HG03280 (cell line): ENCODE data around the gene AP5Z1.

Experiments used
- ATAC-seq: cut with Tn5 transposase; IDR thresholded peaks from one replicate; pipeline ENCODE4 v1.9.1; 2021; ENCODE audit warnings: mild to moderate bottlenecking, moderate library complexity; ENCODE audit not compliant: unreplicated experiment

The AP5Z1 gene

DNA sequence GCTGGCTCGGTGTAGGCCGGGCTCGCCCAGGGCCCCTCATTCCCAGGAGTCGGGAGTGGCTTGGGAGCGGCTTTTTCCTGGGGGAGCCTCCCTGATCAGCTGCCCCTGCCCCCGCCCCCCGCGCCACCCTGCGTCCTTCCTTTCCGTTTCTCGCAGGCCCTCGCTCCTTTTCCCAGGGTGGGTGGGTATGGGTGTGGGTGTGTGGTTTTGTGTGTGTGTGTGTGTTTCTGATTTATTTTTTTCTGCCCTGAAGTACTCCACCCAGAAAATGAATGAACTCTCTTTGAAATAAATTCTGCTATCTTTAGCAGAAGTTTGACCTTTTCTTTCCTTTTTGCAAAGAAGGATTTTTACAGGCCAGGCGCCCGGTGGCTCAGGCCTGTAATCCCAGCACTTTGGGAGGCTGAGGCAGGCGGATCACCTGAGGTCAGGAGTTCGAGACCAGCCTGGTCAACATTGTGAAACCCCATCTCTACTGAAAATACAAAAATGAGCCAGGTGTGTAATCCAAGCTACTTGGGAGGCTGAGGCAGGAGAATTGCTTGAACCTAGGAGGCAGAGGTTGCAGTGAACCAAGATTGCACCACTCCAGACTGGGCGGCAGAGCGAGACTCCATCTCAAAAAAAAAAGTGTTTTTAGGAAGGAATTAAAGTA lies 30.0 kb upstream of the AP5Z1 start:
- ATAC-seq = no peak

DNA sequence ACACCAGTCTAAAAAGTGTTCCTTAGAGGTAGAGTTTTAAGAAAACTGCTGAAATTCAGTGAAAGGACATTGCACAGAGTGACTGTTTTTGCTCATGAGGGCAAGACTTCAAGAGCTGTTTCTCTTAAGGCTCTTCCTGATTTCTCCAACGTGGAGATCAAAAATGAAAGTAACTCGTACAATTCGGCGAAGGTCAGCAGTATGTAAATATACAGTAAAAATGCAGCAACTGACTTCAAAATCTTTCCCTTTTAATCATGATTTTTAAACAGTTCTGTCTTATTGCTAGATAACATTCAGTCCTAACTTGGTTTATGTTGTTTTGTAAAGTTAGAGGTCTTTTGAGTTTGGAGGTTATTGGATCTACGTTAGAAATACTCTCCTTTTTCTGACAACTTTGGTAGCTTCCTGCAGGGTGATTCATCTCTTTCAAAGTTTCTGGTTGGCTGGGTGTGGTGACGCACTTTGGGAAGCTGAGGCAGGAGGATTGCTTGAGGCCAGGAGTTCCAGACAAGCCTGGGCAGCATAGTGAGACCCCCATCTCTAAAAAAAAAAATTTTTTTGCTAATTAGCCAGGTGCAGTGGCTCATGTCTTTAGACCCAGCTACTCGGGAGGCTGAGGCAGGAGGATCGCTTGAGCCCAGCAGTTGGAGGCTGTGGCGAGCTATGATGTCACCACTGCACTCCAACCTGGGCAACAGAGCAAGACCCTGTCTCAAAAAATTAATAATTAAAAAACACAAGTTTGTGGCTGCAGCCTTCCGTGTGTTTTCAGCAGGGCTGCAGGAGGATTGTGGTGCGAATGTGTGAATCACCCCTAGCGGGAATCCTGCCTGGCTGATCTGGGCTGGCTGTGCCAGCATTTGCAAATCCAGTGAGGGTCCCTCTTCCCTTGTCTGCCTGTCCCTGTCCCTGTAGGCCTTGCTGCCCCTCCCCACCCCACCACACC lies 29.2 kb upstream of the AP5Z1 start:
- ATAC-seq = no peak

DNA sequence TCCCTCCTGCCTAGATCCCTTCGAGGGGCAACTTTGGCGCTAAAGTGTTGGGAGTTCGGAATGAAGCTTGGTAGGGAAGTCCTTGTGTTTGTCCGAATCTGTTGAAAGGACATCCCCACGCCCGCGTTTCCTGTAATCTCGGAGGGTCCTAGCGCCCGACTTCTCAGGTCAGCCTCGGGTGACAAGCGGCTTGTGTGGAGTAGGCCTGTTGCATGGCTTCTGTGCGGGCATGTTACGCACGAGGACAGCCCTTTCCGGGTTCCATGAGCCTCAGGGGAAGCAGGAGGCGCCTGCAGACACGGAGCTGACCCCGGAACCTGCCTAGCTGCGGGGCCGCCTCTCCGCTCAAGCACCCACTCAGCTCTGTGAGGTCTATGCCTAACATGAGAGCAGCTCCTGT lies 28.4 kb upstream of the AP5Z1 start:
- ATAC-seq = no peak

DNA sequence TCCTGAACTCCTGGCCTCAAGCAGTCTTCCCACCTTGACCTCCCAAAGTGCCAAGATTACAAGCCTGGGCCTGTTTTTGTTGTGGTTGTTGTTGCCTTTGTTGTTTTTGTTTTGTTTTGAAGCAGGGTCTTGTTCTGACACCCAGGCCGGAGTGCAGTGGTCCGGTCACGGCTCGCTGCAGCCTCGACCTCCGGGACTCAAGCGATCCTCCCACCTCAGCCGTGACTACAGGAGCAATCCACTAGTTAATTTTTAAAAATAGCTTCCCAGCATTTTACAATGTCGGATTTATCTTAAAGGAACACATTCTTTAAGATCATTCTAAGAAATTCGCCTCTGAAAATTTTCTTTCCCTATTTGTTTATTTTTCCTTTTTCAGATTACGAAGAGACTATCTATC lies 27.7 kb upstream of the AP5Z1 start:
- no peak for ATAC-seq

DNA sequence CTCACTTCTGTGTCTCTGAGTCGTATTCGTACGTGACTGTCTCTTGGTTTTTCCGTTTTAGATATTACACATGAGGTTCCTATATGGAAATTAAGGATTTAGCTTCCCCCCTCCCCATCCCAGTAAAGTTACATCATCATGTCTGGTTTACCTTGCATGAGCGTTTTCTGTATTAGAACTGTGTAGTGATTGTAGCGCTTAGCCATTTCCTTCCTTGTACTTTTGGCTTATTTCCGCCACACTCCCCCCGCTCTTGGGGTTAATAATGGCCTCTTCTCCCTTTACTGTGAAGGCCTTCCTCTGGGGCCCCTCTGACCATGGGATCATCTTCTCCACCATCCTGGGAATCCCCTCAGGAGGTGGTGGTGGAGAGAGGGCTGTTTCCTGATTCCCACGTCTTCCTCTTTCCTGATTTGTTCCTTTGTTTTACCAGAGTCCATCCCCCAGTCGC lies 27.2 kb upstream of the AP5Z1 start:
- no peak for ATAC-seq

DNA sequence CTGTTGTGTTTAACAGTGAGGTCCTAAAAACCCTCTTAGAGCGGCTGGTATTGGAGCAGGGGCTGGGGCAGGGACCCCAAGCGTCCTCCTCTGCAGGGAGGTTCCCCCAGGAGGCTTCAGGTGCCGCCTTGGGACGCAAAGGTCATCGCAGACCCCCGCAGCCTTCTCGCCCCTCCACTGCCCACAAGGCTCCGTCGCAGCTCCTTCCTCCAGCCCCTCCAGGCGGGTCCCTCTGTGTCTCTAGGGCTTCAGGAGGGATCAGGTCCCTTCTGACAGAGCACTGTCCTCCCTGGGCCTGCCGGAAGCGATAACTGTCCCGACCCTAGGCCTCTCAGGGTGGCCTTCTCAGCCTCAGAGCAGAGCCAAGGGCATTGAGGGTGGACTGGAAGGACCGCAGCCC lies 26.1 kb upstream of the AP5Z1 start:
- no peak for ATAC-seq

DNA sequence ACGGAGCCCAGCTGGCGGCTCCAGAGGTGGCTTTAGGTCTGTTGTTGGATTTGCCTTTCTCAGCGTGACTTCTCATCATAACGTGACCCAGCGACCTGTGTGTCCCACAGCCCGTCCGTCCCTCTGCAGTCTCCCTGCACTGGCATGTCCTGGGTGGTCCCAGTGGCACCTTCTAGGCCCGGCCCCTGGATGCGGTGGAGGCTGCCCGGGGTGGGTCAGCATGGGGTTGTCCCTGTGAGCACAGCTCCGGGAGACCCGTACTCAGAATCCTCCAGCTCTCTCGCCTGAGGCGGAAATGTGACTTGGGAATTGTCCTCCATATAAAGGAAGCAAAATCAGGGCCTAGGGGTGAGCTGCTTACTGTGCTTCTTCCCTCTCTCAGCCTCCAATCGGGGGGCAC lies 25.6 kb upstream of the AP5Z1 start:
- no peak for ATAC-seq

DNA sequence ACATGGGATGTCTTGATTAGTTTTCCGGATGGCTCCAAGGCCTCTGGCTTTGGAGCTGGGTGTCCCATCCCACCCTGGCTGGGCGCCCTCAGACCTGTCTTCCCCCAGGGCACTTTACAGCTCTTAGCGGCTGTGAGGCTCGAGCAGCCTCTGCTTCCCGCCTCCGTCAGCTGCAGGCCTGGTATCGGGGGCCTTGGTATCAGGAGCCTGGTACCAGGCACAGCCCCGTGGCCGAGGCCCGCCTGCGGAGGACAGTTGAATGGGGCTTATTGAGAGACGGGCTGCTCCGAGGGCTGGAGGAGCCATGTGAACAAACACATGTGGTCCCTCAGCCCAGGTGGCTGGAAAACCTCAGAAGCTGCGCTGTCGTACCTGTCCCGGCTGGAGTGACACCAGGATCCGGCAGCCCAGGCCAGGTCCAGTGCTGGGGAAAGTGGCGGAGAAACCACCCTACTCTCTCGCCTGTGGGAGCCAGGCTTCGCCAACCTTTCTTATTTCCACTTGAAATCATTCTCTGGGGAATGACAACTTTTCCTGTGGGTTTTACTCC lies 23.9 kb upstream of the AP5Z1 start:
- ATAC-seq = no peak

DNA sequence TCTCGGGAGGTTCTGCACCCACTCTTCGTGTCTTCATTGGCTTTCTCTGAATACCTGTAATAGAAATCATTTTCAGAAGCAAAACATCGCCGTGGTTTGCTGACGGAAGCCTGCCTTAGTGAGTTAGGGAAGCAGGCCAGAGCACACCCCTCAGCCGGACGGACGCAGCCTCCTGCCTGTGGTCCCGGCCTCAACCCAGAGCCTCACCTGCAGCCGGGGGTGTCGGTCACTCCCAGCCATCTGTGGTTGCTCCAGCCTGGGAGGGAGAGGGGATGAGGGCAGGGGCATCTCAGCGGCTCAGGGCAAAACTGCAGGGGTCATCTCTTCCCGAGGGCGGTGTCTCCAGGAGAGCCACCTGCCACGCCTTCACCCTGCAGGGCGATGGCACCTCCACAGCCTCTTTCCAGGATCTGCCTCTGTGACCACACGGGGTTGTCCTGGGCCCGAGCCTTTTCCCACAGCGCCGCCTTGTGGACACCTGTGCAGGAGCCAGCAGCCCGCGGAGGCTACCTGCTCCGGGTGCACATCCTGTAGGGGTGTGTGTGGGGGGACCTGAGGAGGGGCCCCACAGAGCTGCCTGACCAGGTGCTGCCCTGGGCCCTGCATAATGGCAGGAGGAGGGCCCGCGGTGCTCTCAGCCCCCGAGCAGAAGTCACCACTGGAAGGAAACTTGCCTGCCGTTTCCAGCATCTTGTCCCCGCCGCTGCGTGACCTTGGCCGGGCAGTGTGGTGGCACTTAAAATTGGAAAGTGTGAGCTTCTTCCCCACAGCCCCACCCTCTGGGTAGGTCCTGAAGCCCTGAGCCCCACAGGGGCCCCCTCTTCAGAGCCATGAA lies 21.6 kb upstream of the AP5Z1 start:
- ATAC-seq = peak; percentile 84

DNA sequence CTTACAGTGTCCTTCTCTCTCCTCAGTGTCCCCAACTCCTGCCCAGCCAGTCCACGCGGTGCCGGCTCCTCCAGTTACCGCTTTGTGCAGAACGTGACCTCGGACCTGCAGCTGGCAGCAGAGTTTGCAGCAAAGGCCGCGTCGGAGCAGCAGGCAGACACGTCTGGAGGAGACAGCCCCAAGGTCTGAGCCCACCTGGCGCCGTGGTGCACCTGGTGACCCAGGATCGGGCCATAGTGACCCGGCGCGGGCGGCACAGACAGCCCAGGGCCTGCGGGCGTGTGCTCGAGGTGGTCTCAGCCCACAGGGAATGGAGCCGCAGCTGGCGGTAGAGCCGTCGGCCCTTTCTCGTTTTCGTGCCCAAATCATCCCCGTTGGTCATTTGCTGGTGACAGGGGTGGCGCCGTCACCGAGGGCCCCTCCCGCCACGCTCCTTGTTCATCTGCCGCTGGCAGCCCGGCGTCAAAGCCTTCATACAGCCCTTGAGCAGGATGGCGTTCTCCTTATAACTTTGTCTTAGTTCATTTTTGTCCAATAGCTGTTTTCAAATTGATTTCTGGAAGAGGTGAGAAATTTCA lies 20.9 kb upstream of the AP5Z1 start:
- ATAC-seq = no peak

DNA sequence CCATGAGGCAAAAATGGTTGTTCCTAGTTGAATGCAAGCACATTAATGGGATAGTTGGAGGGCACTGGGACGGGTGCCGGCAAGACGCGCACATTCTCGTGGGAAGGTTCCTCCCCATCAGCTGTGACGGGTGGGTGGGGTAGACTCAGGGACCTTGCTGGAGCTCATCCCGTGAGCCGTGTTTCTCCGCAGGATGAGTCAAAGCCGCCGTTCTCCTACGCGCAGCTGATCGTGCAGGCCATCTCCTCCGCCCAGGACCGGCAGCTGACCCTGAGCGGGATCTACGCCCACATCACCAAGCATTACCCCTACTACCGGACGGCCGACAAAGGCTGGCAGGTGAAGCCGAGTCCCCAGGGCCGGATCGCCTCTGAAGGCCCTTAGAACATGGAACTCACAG lies 20.4 kb upstream of the AP5Z1 start:
- no peak for ATAC-seq

DNA sequence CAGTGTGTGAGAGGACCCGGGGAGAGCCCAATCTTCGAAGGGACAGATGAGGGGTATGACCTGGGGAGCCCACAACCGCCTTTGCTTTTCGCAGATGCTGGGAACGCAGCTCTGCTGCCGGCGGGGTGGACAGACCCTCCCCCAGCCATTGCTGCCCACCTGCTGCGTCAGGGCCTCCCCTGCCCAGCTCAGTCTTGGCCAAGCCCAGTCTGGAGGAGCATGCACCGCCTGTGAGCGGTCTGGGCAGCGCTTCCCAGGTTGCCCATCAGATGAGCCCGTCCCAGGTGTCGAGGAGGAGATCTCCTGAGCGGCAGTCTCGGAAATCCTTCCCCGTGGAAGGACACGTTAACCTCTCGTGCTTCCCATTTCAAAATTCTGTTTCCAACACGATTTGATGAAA lies 17.3 kb upstream of the AP5Z1 start:
- ATAC-seq = no peak

DNA sequence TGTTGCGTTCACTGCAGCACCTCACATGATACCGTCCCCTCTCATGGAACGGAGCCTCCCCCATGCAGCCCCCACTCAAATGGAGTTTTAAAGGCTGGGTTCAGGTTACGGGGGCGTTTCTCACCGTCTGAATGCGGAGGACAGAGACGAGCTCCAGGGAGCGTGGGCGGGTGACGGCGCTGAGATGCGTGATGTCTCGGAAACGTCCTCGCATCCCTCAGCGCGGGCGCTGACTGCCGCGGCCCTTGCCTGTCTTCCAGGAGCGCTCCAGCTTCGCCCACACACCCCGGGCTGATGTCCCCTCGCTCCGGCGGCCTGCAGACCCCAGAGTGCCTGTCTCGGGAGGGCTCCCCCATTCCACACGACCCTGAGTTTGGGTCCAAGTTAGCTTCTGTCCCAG lies 16.6 kb upstream of the AP5Z1 start:
- ATAC-seq = no peak

DNA sequence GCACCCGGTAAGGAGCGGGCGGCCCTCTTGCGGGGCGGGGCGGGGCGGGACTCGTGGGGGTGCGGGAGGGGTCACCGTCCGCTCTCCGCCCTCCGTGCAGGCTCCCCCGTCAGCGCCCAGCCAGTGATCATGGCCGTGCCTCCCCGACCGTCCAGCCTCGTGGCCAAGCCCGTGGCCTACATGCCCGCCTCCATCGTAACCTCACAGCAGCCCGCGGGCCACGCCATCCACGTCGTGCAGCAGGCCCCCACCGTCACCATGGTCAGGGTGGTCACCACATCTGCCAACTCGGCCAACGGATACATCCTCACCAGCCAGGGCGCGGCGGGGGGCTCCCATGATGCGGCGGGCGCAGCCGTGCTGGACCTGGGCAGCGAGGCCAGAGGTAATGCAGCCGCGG lies 16.2 kb upstream of the AP5Z1 start:
- no peak for ATAC-seq

DNA sequence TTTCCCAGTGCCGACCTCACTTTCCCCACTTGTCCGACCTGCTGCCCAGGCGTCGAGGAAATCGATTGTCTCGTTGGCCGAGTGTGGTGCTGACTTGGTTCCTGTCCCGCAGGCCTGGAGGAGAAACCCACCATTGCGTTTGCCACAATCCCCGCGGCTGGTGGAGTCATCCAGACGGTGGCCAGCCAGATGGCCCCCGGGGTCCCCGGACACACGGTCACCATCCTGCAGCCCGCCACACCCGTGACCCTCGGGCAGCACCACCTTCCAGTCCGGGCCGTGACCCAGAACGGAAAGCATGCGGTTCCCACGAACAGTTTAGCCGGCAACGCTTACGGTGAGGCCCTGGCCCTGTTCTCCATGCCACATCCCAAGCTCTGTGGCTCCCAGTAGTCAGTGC lies 14.5 kb upstream of the AP5Z1 start:
- ATAC-seq = no peak

DNA sequence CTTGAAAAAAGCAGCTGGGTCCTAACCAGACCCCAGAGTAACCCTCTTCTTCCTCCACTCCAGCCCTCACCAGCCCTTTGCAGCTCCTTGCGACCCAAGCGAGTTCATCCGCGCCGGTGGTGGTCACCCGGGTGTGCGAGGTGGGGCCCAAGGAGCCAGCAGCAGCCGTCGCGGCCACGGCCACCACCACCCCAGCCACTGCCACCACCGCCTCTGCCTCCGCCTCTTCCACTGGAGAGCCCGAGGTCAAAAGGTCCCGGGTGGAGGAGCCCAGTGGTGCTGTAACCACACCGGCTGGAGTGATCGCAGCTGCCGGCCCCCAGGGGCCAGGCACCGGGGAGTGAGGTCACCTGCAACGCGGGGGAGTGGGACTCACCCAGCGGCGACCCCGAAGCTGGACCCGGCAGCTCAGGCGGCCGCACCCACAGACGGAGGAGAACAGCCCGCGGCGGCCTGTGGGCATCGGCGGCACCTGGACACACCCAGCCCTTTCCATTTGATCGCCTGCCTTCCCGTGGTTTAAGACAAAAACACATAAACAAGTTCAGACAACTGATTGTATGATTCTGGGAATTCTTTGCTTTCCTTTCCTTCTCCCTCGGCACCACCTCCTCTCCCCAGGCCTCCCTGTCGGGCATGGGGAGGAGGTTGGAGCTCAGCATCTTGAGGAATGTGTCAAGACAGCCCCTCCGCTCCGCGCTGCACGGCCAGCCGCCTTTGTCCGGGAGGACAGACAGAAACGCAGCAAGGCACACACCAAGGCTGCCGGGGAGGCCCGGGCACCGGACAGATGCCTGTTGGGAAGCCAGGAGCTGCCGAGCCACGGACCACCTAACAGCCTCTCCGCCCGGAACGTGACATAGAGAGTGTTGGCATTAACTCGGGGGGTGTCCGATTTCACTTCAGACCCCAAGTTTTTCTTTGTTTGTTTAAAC lies 13.0 kb upstream of the AP5Z1 start:
- no peak for ATAC-seq

DNA sequence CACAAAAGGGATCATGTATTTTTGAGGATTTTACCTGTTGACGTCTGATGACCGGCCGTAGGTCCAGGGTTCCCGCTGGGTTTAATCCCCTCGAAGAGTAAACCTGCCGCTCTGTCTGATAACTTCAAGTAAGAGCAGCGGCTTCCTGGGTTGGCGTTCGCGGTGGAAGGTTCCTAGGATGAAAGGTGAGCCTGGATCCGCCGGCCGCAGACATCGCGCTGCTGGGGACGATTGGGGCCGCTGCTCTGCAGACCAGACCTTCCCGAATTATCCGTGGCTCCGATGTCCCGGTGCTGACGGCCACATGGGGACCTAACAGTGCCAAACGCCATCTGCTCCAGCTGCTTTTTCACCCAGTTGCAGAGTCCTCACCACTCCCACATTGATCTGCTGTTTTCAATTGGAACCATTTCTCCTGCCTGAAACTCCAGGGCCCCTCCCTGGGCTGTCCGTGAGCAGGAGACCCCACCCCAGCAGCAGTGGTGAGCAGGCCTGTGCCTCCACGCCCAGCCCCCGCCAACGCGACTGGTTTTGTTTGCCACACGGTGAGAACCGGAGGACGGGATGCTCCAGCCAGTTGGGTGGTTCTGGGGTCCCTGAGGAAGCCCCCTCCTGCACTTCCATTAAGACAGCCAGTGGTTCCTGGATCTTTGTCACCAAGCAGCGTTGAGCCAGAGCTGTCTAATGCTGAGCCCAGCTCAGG lies 12.2 kb upstream of the AP5Z1 start:
- ATAC-seq = no peak

DNA sequence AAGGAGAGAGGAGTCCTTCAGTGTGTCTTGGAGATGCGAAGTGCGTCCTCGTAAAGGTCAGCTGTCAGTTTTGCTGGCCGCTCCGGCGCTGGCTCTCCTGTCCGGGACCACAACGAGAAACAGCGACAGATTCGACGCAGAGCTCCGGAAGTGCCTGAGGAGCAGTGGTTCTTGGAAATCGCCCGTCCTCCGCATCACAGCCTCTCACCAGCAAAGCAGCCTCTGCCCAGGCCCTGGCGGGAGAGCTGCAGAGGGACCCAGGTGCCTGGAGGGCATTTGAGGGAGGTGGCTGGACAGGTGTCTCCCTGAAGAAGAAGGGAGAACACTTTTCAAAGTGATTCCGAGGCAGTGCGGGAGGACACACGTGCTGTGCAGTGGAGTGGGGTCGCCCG lies 11.6 kb upstream of the AP5Z1 start:
- ATAC-seq = no peak

DNA sequence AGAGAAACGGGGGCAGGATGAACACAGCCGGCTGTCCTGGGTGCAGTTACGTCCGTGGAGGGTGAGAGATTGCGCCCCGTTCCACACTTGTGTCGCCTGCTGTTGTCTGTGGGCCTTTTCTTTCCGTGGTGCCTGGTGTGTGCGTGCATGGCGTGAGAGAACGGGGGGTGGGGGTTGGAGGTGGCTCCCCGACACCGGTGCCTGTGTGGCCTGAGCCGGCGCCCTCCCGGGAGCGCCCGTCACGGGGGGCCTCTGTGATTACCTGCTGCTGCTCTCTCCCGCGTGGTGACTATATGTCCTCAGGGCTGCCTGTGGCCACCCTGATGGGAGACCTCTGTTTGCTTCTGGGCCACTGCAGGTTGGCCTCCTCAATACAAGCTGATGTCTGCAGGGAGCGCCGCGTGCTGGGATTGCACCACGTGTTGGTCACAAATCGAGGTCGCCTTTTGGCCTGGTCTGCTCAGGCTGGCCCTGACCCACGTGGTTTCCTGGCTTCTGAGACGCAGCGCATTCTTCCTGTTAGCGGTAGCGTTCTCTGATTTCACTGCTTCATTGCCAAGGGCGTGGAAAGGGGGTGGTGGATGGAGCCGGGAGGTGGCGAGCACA lies 10.9 kb upstream of the AP5Z1 start:
- no peak for ATAC-seq
